SKM-1 (cell line): Measurements from ENCODE around the gene GCLC.

Experiments used
- DNase-seq: peaks from one replicate; lab custom pipeline; 2025; ENCODE audit not compliant: unreplicated experiment; lab: John Stamatoyannopoulos, UW

GCLC gene

GRCh38 chr6:53527249-53527765, 17.6 kb downstream of the GCLC start:
- DNase-seq: no peak

GRCh38 chr6:53526000-53526399, 18.9 kb downstream of the GCLC start:
- DNase-seq: no peak

GRCh38 chr6:53524455-53524815, 20.5 kb downstream of the GCLC start:
- DNase-seq: no peak

- DNase-seq: no peak
These were observed 21.1 kb downstream of the GCLC start for GRCh38 chr6:53523511-53524454.

GRCh38 chr6:53520320-53520928, 24.5 kb downstream of the GCLC start:
- DNase-seq: no peak

GRCh38 chr6:53518862-53519261, 26.0 kb downstream of the GCLC start:
- DNase-seq: no peak

DNA sequence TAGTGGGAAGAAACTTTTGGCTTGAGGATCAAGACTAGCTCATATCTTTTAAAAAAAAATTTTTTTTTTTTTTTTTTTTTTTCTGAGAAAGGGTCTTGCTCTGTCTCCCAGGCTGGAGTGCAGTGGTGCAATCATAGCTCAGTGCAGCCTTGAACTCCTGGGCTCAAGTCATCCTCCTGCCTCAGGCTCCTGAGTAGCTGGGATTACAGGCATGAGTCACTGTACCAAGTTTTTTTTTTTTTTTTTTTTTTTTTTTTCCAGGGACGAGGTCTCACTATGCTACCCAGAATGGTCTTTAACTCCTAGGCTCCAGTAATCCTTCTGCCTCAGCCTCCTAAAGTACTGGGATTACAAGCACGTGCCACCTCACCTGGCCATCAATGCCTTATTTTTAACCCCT, 27.9 kb downstream of the GCLC start:
- no peak for DNase-seq

GRCh38 chr6:53514677-53515076, 30.2 kb downstream of the GCLC start:
- no peak for DNase-seq

DNA sequence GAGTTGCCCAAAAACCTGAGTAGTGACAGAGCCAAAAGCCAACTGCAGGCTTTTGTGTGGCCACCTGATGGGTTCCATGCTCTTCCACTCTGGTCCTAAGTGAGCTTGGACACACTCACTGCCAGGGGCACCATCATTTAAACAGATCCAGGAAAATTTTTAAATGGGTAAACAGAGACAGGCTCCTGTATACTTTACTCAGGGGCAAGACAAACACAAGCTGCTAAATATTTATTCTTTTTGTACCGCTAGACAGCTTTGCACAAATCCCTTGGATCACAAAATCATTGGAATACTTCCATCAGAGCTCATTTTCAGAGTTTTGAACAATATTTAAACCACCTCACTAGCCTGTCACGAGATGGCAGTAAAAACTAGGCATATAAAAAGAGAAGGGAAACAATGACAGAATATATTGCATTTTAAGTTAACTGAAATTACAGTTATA, 31.4 kb downstream of the GCLC start:
- DNase-seq: no peak

GRCh38 chr6:53513056-53513455, 31.8 kb downstream of the GCLC start:
- DNase-seq: no peak

- no peak for DNase-seq
These were observed 32.3 kb downstream of the GCLC start for GRCh38 chr6:53512626-53513025.

DNA sequence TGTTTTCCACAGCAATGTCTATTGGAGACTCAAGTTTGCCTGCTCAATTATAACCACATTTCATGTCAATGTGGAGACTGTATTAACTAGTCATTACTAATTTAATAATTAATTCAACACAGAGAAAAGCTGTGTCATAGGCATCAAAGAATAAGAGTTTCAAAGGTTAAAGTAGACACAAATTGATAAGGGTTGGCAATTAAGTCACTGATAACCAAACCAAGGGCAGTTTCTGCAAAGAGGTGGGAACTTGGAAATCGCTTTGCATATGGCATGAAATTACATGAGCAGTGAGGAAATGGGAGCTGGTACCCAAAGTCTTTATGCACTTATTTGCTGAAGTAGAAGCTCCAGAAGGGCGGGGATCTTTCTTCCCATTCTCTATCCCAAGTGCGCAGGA, 34.2 kb downstream of the GCLC start:
- DNase-seq: no peak

DNA sequence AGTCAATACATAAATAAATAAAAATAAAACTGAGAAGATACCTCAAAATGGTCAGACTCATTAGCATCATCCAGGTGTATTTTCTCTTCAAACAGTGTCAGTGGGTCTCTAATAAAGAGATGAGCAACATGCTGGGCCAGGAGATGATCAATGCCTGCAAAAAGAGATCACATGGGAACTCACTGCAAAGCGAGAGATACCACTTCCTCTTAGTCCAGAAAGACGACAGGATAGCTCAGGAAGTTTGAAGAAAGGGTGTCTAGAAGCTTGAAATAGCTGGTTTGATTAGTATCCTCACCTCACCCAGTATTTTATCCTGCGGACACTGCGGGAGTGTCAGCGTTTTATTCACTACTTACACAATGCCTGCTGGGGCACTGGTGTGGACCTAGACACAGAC, 38.0 kb downstream of the GCLC start:
- DNase-seq: no peak

GRCh38 chr6:53504512-53504911, 40.4 kb downstream of the GCLC start:
- DNase-seq: no peak

GRCh38 chr6:53503060-53503459, 41.8 kb downstream of the GCLC start:
- DNase-seq: no peak

DNA sequence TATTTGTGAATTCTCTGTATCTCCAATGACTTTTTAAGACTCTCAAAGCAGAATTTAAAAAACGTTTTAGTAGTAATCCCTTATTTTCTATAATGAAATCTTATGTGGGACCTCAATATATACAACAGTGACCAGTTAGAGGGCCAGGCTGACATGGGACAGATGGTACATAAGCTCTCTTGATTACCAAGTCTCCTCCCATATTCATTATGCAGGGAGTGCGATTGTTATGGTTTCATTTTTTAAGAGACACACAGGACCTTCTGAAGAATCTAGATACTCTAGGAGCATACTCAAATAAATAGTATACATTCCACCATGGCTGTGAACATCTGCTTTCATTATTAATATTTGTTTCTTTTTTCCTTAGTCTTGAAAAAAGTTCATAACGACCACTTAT, 43.5 kb downstream of the GCLC start:
- DNase-seq: no peak

GRCh38 chr6:53500095-53500494, 44.8 kb downstream of the GCLC start:
- no peak for DNase-seq

GRCh38 chr6:53499094-53499493, 45.8 kb downstream of the GCLC start:
- no peak for DNase-seq

DNA sequence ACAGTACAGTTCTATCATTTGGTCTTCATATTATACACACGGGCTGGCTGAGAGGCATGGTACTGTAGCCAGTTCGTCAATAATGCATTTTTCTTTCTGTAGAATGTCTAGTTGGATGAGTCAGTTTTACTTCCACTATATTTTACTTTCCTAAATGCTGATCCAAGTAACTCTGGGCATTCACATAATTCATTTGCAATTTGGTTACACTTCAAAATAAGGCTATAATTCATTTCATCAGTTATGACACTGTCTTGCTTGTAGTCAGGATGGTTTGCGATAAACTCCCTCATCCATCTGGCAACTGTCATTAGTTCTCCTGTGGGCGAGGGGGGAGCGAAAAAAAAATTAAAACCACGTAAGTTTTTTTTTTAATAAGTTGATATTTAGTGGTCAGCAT, 46.3 kb downstream of the GCLC start:
- no peak for DNase-seq

DNA sequence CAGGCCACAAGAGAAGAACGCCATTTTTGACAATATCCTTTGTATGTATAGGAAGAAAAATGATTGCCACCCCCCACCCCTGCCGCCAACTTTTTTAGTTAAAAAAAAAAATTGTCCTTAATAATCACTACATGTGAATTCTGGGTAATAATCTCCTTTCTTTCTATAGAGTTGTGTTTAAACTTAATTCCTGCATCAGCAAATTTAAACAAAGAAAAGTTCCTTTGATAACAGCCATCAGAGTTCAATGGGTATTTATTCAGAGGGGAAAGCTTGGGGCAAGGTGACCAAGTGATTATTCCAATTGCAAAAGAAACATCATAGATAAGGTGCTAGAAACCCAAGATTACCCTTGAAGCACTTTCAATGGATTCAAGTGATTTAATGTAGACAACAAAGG, 47.0 kb downstream of the GCLC start:
- DNase-seq: no peak

DNA sequence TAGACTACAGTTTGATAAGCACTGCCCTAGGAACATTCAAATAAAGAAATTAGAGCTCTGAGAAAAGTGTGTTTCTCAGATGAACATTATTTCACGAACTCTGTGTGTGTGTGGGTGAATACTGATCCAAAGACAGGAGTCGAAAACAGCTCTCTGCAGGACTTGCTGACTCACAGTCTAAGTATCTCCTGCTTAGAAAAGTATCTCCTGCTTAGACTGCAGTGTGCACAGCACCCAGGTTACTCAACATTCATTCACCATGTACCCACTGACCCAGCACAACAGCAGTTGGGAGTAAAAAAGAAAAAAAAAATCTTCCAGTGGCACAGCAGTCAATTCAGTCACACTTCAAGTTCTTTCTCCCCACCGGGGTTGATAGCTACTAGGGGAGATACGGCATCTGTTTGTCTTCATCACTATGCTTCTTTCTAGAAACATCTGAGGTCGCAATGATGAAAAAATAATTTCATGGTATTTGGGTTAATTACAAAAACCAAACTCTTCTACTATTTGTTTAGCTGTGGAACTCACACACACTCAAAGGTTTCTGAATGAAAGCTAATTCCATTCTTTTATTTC, 48.0 kb downstream of the GCLC start:
- no peak for DNase-seq
